SK-N-SH treated with all-trans-retinoic acid at 6 μM for 48 hours (cell line): ENCODE measurements around the gene PPFIBP1.

Experiments
- ATAC-seq: fragments of 200-7000 bp; cut with Tn5 transposase; 3 replicates; pipeline ENCODE4 v1.9.1; 2020; ENCODE audit warnings: mild to moderate bottlenecking, moderate library complexity
- BACH2 ChIP-seq: fragments of 250-450 bp; sonication (Bioruptor Pico); IDR thresholded peaks from 2 replicates; pipeline ENCODE4 v1.9.0; 2021; ENCODE audit warnings: mild to moderate bottlenecking, borderline replicate concordance
- CSDC2 ChIP-seq: fragments of 250-450 bp; sonication (Bioruptor Pico); IDR thresholded peaks from 2 replicates; pipeline ENCODE4 v1.5.0; 2020; ENCODE audit warnings: mild to moderate bottlenecking, moderate library complexity
- CSRNP3 ChIP-seq: fragments of 250-450 bp; sonication (Bioruptor Pico); IDR thresholded peaks from 2 replicates; pipeline ENCODE4 v1.5.1; 2021; ENCODE audit warnings: mild to moderate bottlenecking, moderate library complexity
- ESRRG ChIP-seq: fragments of 250-450 bp; sonication (Bioruptor Pico); IDR thresholded peaks from 2 replicates; pipeline ENCODE4 v1.6.1; 2021; ENCODE audit warnings: mild to moderate bottlenecking
- GLIS3 ChIP-seq: fragments of 250-450 bp; sonication (Bioruptor Pico); IDR thresholded peaks from 2 replicates; pipeline ENCODE4 v1.5.0; 2020; ENCODE audit warnings: mild to moderate bottlenecking, moderate library complexity
- ISL1 ChIP-seq: fragments of 250-450 bp; sonication (Bioruptor Pico); IDR thresholded peaks from 2 replicates; pipeline ENCODE4 v2.1.2; 2022; ENCODE audit warnings: mild to moderate bottlenecking, moderate library complexity
- OSR1 ChIP-seq: fragments of 250-450 bp; sonication (Bioruptor Pico); IDR thresholded peaks from 2 replicates; pipeline ENCODE4 v1.8.0; 2022; ENCODE audit warnings: moderate library complexity, mild to moderate bottlenecking, inconsistent platforms
- PPARA ChIP-seq: fragments of 250-450 bp; sonication (Bioruptor Pico); IDR thresholded peaks from 2 replicates; pipeline ENCODE4 v1.5.0; 2020; ENCODE audit warnings: mild to moderate bottlenecking, borderline replicate concordance
- RARB ChIP-seq: fragments of 250-450 bp; sonication (Bioruptor Pico); IDR thresholded peaks from 2 replicates; pipeline ENCODE4 v1.8.0; 2021; ENCODE audit warnings: mild to moderate bottlenecking, moderate library complexity
- SNAI2 ChIP-seq: fragments of 250-450 bp; sonication (Bioruptor Pico); IDR thresholded peaks from 2 replicates; pipeline ENCODE4 v1.5.0; 2020; ENCODE audit warnings: mild to moderate bottlenecking, moderate library complexity
- TCF4 ChIP-seq: fragments of 250-450 bp; sonication (Bioruptor Pico); IDR thresholded peaks from 2 replicates; pipeline ENCODE4 v1.8.0; 2021; ENCODE audit warnings: mild to moderate bottlenecking, moderate library complexity, borderline replicate concordance
- TOX ChIP-seq: fragments of 250-450 bp; sonication (Bioruptor Pico); IDR thresholded peaks from 2 replicates; pipeline ENCODE4 v1.8.0; 2021; ENCODE audit warnings: mild to moderate bottlenecking, moderate library complexity, borderline replicate concordance
- ZC3H10 ChIP-seq: fragments of 250-450 bp; sonication (Bioruptor Pico); IDR thresholded peaks from 2 replicates; pipeline ENCODE4 v1.5.1; 2021; ENCODE audit warnings: mild to moderate bottlenecking, moderate library complexity
- ZFP30 ChIP-seq: fragments of 450-650 bp; formaldehyde crosslinking; IDR thresholded peaks from 2 replicates; pipeline ENCODE4 v1.5.0; 2022; ENCODE audit warnings: mild to moderate bottlenecking, moderate library complexity
- ZNF565 ChIP-seq: fragments of 450-650 bp; formaldehyde crosslinking; conservative IDR thresholded peaks from 2 replicates; pipeline ENCODE4 v1.5.0; 2020; ENCODE audit warnings: low read depth, mild to moderate bottlenecking, moderate library complexity
- ZNF70 ChIP-seq: fragments of 450-650 bp; formaldehyde crosslinking; IDR thresholded peaks from 2 replicates; pipeline ENCODE4 v1.5.0; 2020; ENCODE audit warnings: mild to moderate bottlenecking, moderate library complexity
- ZNF8 ChIP-seq: fragments of 450-650 bp; formaldehyde crosslinking; IDR thresholded peaks from 2 replicates; pipeline ENCODE4 v1.5.0; 2020; ENCODE audit warnings: mild to moderate bottlenecking, moderate library complexity
- TF ChIP-seq, protein P1 (sequence below): fragments of 250-450 bp; sonication (Bioruptor Pico); IDR thresholded peaks from 2 replicates; pipeline ENCODE4 v1.8.0; 2020; ENCODE audit warnings: mild to moderate bottlenecking, moderate library complexity, borderline replicate concordance
- TF ChIP-seq, protein P2 (sequence below): fragments of 250-450 bp; sonication (Bioruptor Pico); IDR thresholded peaks from 2 replicates; pipeline ENCODE4 v1.8.0; 2021; ENCODE audit warnings: low read depth, mild to moderate bottlenecking, moderate library complexity, borderline replicate concordance
- TF ChIP-seq, protein P3 (sequence below): fragments of 250-450 bp; sonication (Bioruptor Pico); IDR thresholded peaks from 2 replicates; pipeline ENCODE4 v1.5.1; 2020; ENCODE audit warnings: low read depth, mild to moderate bottlenecking, moderate library complexity

Gene PPFIBP1

GRCh38 chr12:27537855-27538675, 14.1 kb downstream of the PPFIBP1 start (continued):
- TF ChIP-seq, protein P1, sequence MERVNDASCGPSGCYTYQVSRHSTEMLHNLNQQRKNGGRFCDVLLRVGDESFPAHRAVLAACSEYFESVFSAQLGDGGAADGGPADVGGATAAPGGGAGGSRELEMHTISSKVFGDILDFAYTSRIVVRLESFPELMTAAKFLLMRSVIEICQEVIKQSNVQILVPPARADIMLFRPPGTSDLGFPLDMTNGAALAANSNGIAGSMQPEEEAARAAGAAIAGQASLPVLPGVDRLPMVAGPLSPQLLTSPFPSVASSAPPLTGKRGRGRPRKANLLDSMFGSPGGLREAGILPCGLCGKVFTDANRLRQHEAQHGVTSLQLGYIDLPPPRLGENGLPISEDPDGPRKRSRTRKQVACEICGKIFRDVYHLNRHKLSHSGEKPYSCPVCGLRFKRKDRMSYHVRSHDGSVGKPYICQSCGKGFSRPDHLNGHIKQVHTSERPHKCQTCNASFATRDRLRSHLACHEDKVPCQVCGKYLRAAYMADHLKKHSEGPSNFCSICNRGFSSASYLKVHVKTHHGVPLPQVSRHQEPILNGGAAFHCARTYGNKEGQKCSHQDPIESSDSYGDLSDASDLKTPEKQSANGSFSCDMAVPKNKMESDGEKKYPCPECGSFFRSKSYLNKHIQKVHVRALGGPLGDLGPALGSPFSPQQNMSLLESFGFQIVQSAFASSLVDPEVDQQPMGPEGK (CRISPR knock-in tag), result no peak
- no peak for TF ChIP-seq ZFP30
- TF ChIP-seq GLIS3 (CRISPR knock-in tag), result no peak
- no peak for TF ChIP-seq ZNF70 (CRISPR knock-in tag)
- TF ChIP-seq TCF4 (CRISPR knock-in tag), result no peak
- TF ChIP-seq ZC3H10, result no peak

DNA sequence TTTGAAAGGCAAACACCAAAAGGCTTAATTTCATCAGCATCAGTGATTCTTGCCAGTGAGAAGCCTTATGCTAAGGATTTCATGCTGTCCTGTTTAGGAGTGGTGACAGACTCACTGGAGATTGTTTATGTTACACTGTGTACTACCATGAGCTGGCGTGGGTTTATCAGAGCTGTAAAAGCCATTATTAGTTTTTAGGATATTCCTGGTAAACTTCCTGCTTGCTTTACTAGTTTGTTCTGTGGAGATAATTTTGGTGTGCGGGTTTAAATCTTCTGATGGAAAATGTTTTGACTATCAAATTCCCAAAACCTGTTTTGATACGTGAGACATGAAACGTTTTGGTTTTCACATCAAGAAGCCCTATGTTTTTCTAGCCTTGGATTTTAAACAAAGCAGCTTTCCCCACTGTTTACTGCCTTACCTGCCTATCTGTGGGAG, 15.2 kb downstream of the PPFIBP1 start:
- ATAC-seq, result no peak
- TF ChIP-seq, protein P2, sequence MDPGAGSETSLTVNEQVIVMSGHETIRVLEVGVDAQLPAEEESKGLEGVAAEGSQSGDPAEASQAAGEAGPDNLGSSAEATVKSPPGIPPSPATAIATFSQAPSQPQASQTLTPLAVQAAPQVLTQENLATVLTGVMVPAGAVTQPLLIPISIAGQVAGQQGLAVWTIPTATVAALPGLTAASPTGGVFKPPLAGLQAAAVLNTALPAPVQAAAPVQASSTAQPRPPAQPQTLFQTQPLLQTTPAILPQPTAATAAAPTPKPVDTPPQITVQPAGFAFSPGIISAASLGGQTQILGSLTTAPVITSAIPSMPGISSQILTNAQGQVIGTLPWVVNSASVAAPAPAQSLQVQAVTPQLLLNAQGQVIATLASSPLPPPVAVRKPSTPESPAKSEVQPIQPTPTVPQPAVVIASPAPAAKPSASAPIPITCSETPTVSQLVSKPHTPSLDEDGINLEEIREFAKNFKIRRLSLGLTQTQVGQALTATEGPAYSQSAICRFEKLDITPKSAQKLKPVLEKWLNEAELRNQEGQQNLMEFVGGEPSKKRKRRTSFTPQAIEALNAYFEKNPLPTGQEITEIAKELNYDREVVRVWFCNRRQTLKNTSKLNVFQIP (CRISPR knock-in tag), result no peak
- TF ChIP-seq, protein P1 (CRISPR knock-in tag), result no peak
- TF ChIP-seq PPARA (CRISPR knock-in tag) (no peak), RARB (CRISPR knock-in tag) (no peak), CSDC2 (CRISPR knock-in tag) (no peak), TCF4 (CRISPR knock-in tag) (no peak), ZNF565 (CRISPR knock-in tag) (no peak), CSRNP3 (CRISPR knock-in tag) (no peak), ZNF70 (CRISPR knock-in tag) (no peak), TOX (CRISPR knock-in tag) (no peak), ZFP30 (no peak), SNAI2 (CRISPR knock-in tag) (no peak)
- TF ChIP-seq, protein P3, sequence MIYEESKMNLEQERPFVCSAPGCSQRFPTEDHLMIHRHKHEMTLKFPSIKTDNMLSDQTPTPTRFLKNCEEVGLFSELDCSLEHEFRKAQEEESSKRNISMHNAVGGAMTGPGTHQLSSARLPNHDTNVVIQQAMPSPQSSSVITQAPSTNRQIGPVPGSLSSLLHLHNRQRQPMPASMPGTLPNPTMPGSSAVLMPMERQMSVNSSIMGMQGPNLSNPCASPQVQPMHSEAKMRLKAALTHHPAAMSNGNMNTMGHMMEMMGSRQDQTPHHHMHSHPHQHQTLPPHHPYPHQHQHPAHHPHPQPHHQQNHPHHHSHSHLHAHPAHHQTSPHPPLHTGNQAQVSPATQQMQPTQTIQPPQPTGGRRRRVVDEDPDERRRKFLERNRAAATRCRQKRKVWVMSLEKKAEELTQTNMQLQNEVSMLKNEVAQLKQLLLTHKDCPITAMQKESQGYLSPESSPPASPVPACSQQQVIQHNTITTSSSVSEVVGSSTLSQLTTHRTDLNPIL, result no peak

DNA sequence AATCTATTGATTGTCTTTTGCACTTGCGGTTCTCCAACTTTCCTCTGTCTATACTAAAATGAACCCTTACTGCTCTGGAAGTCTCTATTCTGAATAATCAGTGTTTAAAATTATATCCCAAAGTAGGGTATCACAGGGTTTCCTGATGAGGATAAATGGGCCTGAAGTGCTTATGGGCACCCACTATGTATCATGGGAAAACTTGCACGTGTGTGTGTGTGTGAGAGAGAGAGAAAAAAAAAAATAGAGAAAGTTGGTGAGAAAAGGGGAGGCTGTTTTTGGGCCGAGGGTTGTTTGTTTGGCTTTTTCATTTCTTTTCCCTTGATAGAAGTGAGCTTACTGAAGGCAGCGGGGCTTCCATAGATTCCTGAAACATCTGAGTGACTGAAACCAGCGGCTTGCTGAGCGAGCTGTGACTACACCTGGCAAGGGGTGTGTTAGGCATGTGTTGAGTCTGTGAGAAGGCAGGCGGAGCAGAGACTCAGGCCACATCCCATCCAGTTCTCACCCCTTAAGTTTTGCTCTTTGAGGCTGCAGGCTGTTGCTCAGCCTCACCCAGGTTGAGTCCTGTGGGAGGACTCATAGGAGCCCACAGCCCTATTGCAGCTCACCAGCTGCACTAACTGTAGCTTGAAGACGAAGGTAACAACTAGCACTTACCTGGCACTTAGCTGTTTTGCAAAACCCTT, 17.2 kb downstream of the PPFIBP1 start:
- no peak for ATAC-seq
- TF ChIP-seq BACH2 (no peak), ZFP30 (no peak), ISL1 (CRISPR knock-in tag) (no peak), CSRNP3 (CRISPR knock-in tag) (no peak), ZNF8 (CRISPR knock-in tag) (no peak), ESRRG (CRISPR knock-in tag) (no peak), RARB (CRISPR knock-in tag) (no peak), TCF4 (CRISPR knock-in tag) (no peak), ZNF70 (CRISPR knock-in tag) (no peak), TOX (CRISPR knock-in tag) (no peak), OSR1 (CRISPR knock-in tag) (no peak), CSDC2 (CRISPR knock-in tag) (no peak), ZC3H10 (no peak)
- TF ChIP-seq, protein P1 (CRISPR knock-in tag), result no peak
- TF ChIP-seq, protein P3, result no peak
